IMR-90 (cell line): Measurements from ENCODE around the gene PLXNB3. TPM values are rescaled to one million over a fixed set of nuclear protein-coding genes. Genes with fewer than 3 reads are reported as not detected.
A peak's percentile ranks its signal among the peaks of the same experiment; 100 is the strongest.

Source experiments
- ATAC-seq: fragments of 200-7000 bp; cut with Tn5 transposase; 2 replicates; pipeline ENCODE4 v1.9.1; 2020; ENCODE audit warnings: low read depth, mild to moderate bottlenecking, moderate library complexity
- BruUV-seq: library from RNA; stranded (reverse); fragments of 400-500 nt; replicated peaks from 2 replicates; lab custom pipeline; 2021; lab: Mats Ljungman, UMichigan
- CTCF ChIA-PET: fragments of 300-600 bp; formaldehyde crosslinking; extraction: SDS; loops from one replicate; lab custom pipeline; 2021; ENCODE audit warnings: antibody characterized with exemption; lab: Yijun Ruan, JAX
- POLR2A ChIA-PET: fragments of 300-600 bp; sonication (Branson Sonifier 250); formaldehyde crosslinking; loops from one replicate; lab custom pipeline; 2022; ENCODE audit warnings: antibody characterized with exemption; ENCODE audit not compliant: unreplicated experiment; lab: Charles Lee
- DNase-seq: peaks from one replicate; pipeline ENCODE4 v3.0.0; 2013
- H2AFZ ChIP-seq: replicated peaks from 2 replicates; pipeline ENCODE3; 2013; ENCODE audit warnings: low read length, mild to moderate bottlenecking; ENCODE audit not compliant: poor library complexity
- H2AK5ac ChIP-seq: 2 replicates; pipeline ENCODE4 v1.6.1; 2013; ENCODE audit warnings: low read depth, low read length, inconsistent platforms
- H2AK9ac ChIP-seq: replicated peaks from 2 replicates; pipeline ENCODE3; 2013; ENCODE audit warnings: mild to moderate bottlenecking, low read depth, low read length, moderate library complexity; ENCODE audit not compliant: poor library complexity
- H2BK120ac ChIP-seq: 2 replicates; pipeline ENCODE4 v1.6.1; 2013; ENCODE audit warnings: low read depth, low read length, inconsistent platforms
- H2BK15ac ChIP-seq: 3 replicates; pipeline ENCODE4 v1.6.1; 2013; ENCODE audit warnings: low read depth, low read length, inconsistent platforms
- H2BK20ac ChIP-seq: 2 replicates; pipeline ENCODE4 v1.6.1; 2013; ENCODE audit warnings: low read depth, mild to moderate bottlenecking, inconsistent platforms, low read length, moderate library complexity
- H2BK5ac ChIP-seq: 2 replicates; pipeline ENCODE4 v1.6.1; 2013; ENCODE audit warnings: mild to moderate bottlenecking, low read depth, low read length, inconsistent platforms; ENCODE audit not compliant: poor library complexity, severe bottlenecking
- H3K14ac ChIP-seq: replicated peaks from 2 replicates; pipeline ENCODE4 v1.6.1; 2013; ENCODE audit warnings: low read depth, low read length, inconsistent platforms
- H3K18ac ChIP-seq: 2 replicates; pipeline ENCODE4 v1.6.1; 2013; ENCODE audit warnings: low read depth, low read length, control low read depth
- H3K23ac ChIP-seq: 2 replicates; pipeline ENCODE4 v1.6.1; 2013; ENCODE audit warnings: low read depth, low read length, inconsistent platforms
- H3K27ac ChIP-seq: 2 replicates; pipeline ENCODE4 v1.5.1; 2013; ENCODE audit warnings: mild to moderate bottlenecking, control low read depth, low read length; ENCODE audit not compliant: insufficient read depth
- H3K27me3 ChIP-seq: 2 replicates; pipeline ENCODE4 v1.6.1; 2013; ENCODE audit warnings: low read length; ENCODE audit not compliant: control insufficient read depth, insufficient read depth
- H3K36me3 ChIP-seq: 2 replicates; pipeline ENCODE4 v1.6.1; 2013; ENCODE audit warnings: low read length, mixed read lengths; ENCODE audit not compliant: control insufficient read depth, insufficient read depth
- H3K4ac ChIP-seq: 2 replicates; pipeline ENCODE4 v1.6.1; 2013; ENCODE audit warnings: low read depth, low read length, inconsistent platforms
- H3K4me1 ChIP-seq: 2 replicates; pipeline ENCODE4 v1.6.1; 2013; ENCODE audit warnings: low read length, mixed read lengths; ENCODE audit not compliant: control insufficient read depth, insufficient read depth
- H3K4me2 ChIP-seq: 2 replicates; pipeline ENCODE4 v1.6.1; 2013; ENCODE audit warnings: low read depth, mild to moderate bottlenecking, control low read depth, low read length, moderate library complexity
- H3K4me3 ChIP-seq: 2 replicates; pipeline ENCODE4 v1.5.1; 2013; ENCODE audit warnings: low read depth, mild to moderate bottlenecking, control low read depth, low read length, moderate library complexity; ENCODE audit not compliant: insufficient read depth
- H3K56ac ChIP-seq: 2 replicates; pipeline ENCODE4 v1.6.1; 2013; ENCODE audit warnings: low read length, inconsistent platforms; ENCODE audit not compliant: insufficient read depth; ENCODE audit errors: extremely low read depth
- H3K79me1 ChIP-seq, 2 experiments: 2 replicates each; pipeline ENCODE4 v1.6.1; 2013; ENCODE audit warnings: low read length in 2 of 2, inconsistent platforms in 1 of 2, low read depth in 1 of 2
- H3K9ac ChIP-seq: 2 replicates; pipeline ENCODE4 v1.6.1; 2013; ENCODE audit warnings: low read depth, low read length, control low read depth
- H3K9me1 ChIP-seq: 2 replicates; pipeline ENCODE4 v1.6.1; 2013; ENCODE audit warnings: low read length, inconsistent platforms; ENCODE audit not compliant: insufficient read depth
- H3K9me3 ChIP-seq: 2 replicates; pipeline ENCODE4 v1.6.1; 2013; ENCODE audit warnings: low read length; ENCODE audit not compliant: control insufficient read depth, insufficient read depth
- H4K20me1 ChIP-seq: 2 replicates; pipeline ENCODE4 v1.6.1; 2013; ENCODE audit warnings: low read length, inconsistent platforms; ENCODE audit not compliant: insufficient read depth
- H4K5ac ChIP-seq: 2 replicates; pipeline ENCODE4 v1.6.1; 2013; ENCODE audit warnings: mild to moderate bottlenecking, low read depth, low read length, control low read depth
- H4K8ac ChIP-seq, 2 experiments: 2 replicates each; pipeline ENCODE4 v1.6.1; 2013; ENCODE audit warnings: low read depth in 2 of 2, low read length in 2 of 2, control low read depth in 1 of 2, inconsistent platforms in 1 of 2
- H4K91ac ChIP-seq: 2 replicates; pipeline ENCODE4 v1.6.1; 2013; ENCODE audit warnings: low read depth, low read length, inconsistent platforms; ENCODE audit not compliant: insufficient read depth
- BHLHE40 ChIP-seq: fragments of 150-350 bp; IDR thresholded peaks from 2 replicates; pipeline ENCODE4 v1.6.1; 2016; ENCODE audit warnings: mild to moderate bottlenecking, low read depth, low read length
- ELK1 ChIP-seq: fragments of 150-350 bp; IDR thresholded peaks from 2 replicates; pipeline ENCODE4 v1.6.1; 2016; ENCODE audit warnings: low read depth, mild to moderate bottlenecking, low read length, moderate library complexity, borderline replicate concordance
- FOS ChIP-seq: fragments of 150-350 bp; IDR thresholded peaks from 2 replicates; pipeline ENCODE4 v1.6.1; 2016; ENCODE audit warnings: low read depth, low read length
- MAFK ChIP-seq: IDR thresholded peaks from 2 replicates; pipeline ENCODE4 v1.6.1; 2012; ENCODE audit warnings: low read depth, low read length, improper control_type of control experiment
- MAZ ChIP-seq: IDR thresholded peaks from 2 replicates; pipeline ENCODE4 v1.6.1; 2012; ENCODE audit warnings: low read depth, mild to moderate bottlenecking, low read length, improper control_type of control experiment, moderate library complexity, borderline replicate concordance
- NFE2L2 ChIP-seq: fragments of 150-350 bp; IDR thresholded peaks from 2 replicates; pipeline ENCODE4 v1.6.1; 2016; ENCODE audit warnings: low read depth, mild to moderate bottlenecking, low read length
- RAD21 ChIP-seq: IDR thresholded peaks from 2 replicates; pipeline ENCODE4 v1.6.1; 2012; ENCODE audit warnings: low read length, improper control_type of control experiment
- RCOR1 ChIP-seq: IDR thresholded peaks from 2 replicates; pipeline ENCODE4 v1.6.1; 2012; ENCODE audit warnings: mild to moderate bottlenecking, low read length, improper control_type of control experiment; ENCODE audit not compliant: insufficient replicate concordance
- SMC3 ChIP-seq: fragments of 150-350 bp; IDR thresholded peaks from 2 replicates; pipeline ENCODE4 v1.6.1; 2016; ENCODE audit warnings: low read depth, mild to moderate bottlenecking, antibody characterized with exemption, low read length, moderate library complexity
- USF2 ChIP-seq: fragments of 150-350 bp; IDR thresholded peaks from 2 replicates; pipeline ENCODE4 v1.6.1; 2017; ENCODE audit warnings: mild to moderate bottlenecking, antibody characterized with exemption, low read length, low read depth
- WGBS, 2 experiments: methylation state at CpG; one replicate each; pipeline versions ENCODE4 v1.1.5 to v1.1.7; 2013; ENCODE audit warnings: missing lambda C conversion rate in 2 of 2; ENCODE audit not compliant: insufficient read length in 1 of 2; ENCODE audit errors: extremely low coverage in 2 of 2; 5-methylcytosine and 5-hydroxymethylcytosine counted together
- dilution Hi-C: fragments of 300-500 bp; cut with HindIII; formaldehyde crosslinking; loops from one replicate; pipeline ENCODE4 v1.14.3; 2018; ENCODE audit warnings: low sequenced_read_pairs; ENCODE audit not compliant: unreplicated experiment
- in situ Hi-C: fragments of 300-500 bp; cut with MboI; formaldehyde crosslinking; loops from 3 replicates; pipeline ENCODE4 v1.14.3; 2019; ENCODE audit warnings: low sequenced_read_pairs, inconsistent platforms, mixed read lengths
- intact Hi-C: fragments of 100-400 bp; cut with micrococcal nuclease; formaldehyde crosslinking; loops from 2 replicates; pipeline ENCODE4 v1.10.0; 2022
- polyA plus RNA-seq, 3 experiments: library from polyadenylated mRNA; depleted of rRNA; stranded (reverse); fragments of >200 nt; gene quantifications; 2 replicates each; pipeline ENCODE4 v1.2.3, GENCODE V29; 2012; ENCODE audit warnings: low replicate concordance in 1 of 3
- total RNA-seq: library from RNA; depleted of rRNA; stranded (reverse); fragments of >200 nt; gene quantifications from 2 replicates; pipeline ENCODE4 v1.2.3, GENCODE V29; 2012

PLXNB3 gene
- total and polyA plus RNA-seq, 2 of the 4 experiments (the other 2 are of a cell fraction): 0.36 to 22.3 TPM

DNA sequence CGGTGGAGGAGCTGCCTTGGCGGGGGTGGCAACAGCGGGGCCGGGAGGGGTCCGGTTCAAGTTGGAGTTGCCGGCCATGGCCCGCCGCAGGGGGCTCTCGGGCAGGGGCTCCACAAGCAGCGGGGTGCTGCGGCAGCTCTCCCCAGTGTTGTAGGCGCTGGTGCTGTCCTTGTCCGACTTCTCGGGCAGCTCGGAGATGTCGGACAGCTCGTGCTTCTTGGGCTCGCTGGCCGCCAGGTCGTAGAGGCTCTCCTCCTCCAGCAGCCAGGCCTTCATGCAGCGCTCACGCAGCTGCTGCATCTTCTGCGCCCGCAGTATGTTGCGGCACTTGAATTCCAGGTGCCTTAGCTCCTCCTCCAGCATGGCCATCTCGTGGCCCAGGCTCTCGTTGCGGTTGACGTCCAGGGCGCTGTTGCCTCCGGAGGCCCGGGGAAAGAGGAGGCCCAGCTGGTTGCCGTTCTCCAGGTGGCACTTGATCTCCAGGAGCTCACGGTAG lies 40.1 kb downstream of the PLXNB3 start:
- Histone ChIP-seq H3K14ac (no peak overlapping the region), H3K36me3 (peaks cover 2% of the 10 kb centered on the region; the same call in 1 of the 2 replicates), H4K8ac (no peak overlapping the region), H4K91ac (no peak overlapping the region), H3K4me2 (no peak overlapping the region), H3K18ac (no peak overlapping the region), H2AK5ac (no peak overlapping the region), H2BK20ac (no peak overlapping the region), H2AFZ (no peak overlapping the region), H3K27me3 (no peaks in the 10 kb centered on the region; the same call in 1 of the 2 replicates), H3K23ac (no peak overlapping the region), H3K79me1 (no peaks in the 10 kb centered on the region), H2AK9ac (peak overlapping the region; percentile 72), H3K4ac (no peak overlapping the region), H3K9me1 (no peaks in the 10 kb centered on the region), H4K5ac (no peak overlapping the region), H2BK120ac (no peak overlapping the region), H3K56ac (no peak overlapping the region), H3K27ac (no peak overlapping the region), H2BK15ac (no peak overlapping the region), H3K9ac (no peak overlapping the region), H3K4me1 (no peaks in the 10 kb centered on the region), H2BK5ac (no peak overlapping the region), H3K4me3 (no peak overlapping the region), H3K9me3 (peaks cover 4% of the 10 kb centered on the region; the same call in 1 of the 2 replicates), H4K20me1 (no peaks in the 10 kb centered on the region)
- DNase-seq: no peak
- BruUV-seq: no TSS peak
- ATAC-seq: no peak
- ChIA-PET POLR2A (no interaction called here), CTCF (no interaction called here)
- TF ChIP-seq RCOR1 (no peak), USF2 (no peak), BHLHE40 (no peak), NFE2L2 (no peak), ELK1 (no peak), MAFK (no peak), MAZ (no peak), FOS (no peak), SMC3 (no peak), RAD21 (no peak)
- dilution Hi-C loops: no loop called here
- 93% methylated on average over 16 of the region's 34 CpGs; no CpG with 5 or more reads in 1 of the 2 experiments for WGBS, 2 experiments
- in situ Hi-C loops: no loop called here
- intact Hi-C loops: no loop called here
